ENCODE data around the gene SYT4.
"Not testable (repeated sequence)": the region's sequence is repeated elsewhere in the genome, so short reads cannot be mapped to it uniquely, and the experiment has no call there.

SYT4 gene

DNA sequence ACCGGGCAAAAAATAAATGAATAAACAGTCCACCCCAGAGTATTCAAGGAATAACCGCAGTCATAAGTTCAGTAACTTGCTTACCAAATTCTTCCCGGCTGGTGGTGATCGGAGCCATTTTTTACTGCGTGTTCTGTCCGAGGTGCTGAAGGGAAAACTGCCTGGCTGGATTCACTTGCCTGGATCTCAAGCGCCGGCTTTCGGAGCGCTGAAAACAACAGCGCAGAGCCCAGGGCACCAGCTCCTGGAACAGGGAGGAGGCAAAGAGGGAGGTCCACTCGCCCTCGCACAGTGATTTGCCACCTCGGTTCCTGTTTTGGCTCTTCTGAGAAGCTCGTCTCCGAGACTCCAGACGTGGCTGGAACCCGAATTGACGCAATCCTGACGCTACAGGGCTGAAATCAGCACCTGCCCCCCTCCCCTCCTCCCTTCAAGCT lies at the start of gene SYT4:
Gene SYT4, minus strand, starts transcription at position 327 of the 437 bp plus-strand sequence. Its CDS starts 209 bp downstream, at position 118.
- peak; percentile 32 for DNase-seq (ENCODE audit: low read depth, low spot score)

- DNase-seq (ENCODE audit: low read depth, low spot score): no peak
Observed at GRCh38 chr18:43322132-43322531, 44.8 kb upstream of the SYT4 start.

- DNase-seq (ENCODE audit: low read depth, low spot score): no peak
Observed at GRCh38 chr18:43314941-43315340, 37.7 kb upstream of the SYT4 start.

DNA sequence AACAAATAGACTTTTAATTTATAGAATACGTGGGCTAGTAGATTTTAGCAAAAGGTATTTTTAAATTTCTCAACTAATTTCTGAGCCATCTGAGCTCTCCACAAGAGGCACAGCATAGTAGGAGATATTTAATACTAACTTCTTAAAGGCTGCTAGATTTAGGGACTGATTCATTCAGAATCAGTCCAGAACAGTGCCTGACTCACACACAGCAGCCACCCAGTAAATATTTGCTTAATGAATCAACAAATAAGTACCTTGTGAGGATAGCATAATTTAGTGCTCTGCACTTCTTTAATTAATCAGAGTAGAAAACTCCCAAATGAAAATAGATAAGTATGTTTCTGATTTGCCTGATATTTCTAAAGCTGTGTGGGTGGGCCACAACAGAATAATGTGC lies 35.6 kb upstream of the SYT4 start:
- DNase-seq (ENCODE audit: low read depth, low spot score): no peak

GRCh38 chr18:43310239-43310638 lies 32.9 kb upstream of the SYT4 start:
- no peak for DNase-seq (ENCODE audit: low read depth, low spot score)

- DNase-seq (ENCODE audit: low read depth, low spot score): no peak
Observed at GRCh38 chr18:43303376-43303775, 26.1 kb upstream of the SYT4 start.

GRCh38 chr18:43286187-43286586 lies 8.9 kb upstream of the SYT4 start:
- not testable (repeated sequence) for DNase-seq (ENCODE audit: low read depth, low spot score)

- DNase-seq (ENCODE audit: low read depth, low spot score): no peak
Observed at GRCh38 chr18:43283299-43283698, 6.0 kb upstream of the SYT4 start.

DNA sequence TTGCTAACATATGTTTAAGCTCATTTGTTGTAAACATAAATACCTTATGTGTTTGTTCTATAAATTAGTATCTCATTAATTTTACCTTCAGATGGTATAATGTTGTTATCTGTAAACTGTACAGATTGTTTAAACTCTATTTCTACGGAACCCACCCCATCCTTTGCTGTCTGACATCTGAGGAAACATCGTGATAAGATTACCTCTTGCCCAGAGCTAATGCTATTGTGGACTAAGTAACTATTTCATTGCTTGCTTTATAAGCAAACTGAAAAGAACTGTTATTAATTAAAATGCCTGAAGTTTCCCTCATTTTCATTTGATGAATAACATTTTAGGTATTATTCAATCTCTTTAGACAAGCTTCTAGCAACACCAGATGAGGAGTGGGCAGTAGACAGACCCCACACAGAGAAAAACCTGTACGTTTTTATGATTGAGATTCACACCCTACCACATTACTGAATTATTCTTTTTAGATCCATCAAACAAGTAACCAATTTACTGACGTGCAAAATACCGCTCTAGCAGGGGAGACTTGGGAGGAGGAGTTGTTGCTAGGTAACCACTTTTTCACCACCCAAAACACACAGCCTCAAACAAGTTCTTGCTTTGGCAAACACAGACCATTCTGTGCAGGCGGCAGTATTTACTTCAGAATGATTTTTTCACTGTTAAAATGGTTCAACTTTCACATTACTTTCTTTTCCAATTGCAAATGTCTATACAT lies 1.9 kb upstream of the SYT4 start:
- DNase-seq (ENCODE audit: low read depth, low spot score): no peak

- no peak for DNase-seq (ENCODE audit: low read depth, low spot score)
Observed at GRCh38 chr18:43278355-43278754, 1.1 kb upstream of the SYT4 start.

DNA sequence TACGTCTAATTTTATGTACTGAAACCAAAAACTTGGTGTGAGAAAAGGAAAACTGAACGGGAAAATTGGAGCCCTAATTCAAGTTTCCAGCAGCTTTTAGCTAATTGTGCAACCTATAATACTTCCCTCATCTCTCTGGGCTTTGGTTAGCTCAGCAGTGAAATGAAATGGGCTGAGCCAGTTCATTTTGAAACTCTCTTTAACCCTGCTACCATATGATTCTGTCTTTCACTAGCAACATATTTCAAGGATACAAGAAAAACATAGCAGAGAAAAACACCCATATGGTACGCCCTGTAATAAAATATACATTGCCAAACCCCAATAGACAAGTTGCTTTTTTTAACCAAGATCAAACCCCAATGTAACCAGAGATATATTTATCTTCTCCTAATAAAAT lies 799 bp downstream of the SYT4 start:
- no peak for DNase-seq (ENCODE audit: low read depth, low spot score)

GRCh38 chr18:43275546-43275945 lies 1.7 kb downstream of the SYT4 start:
- DNase-seq (ENCODE audit: low read depth, low spot score): no peak

- DNase-seq (ENCODE audit: low read depth, low spot score): no peak
Observed at GRCh38 chr18:43274526-43274925, 2.8 kb downstream of the SYT4 start.

GRCh38 chr18:43271593-43272432 lies 5.5 kb downstream of the SYT4 start:
- DNase-seq (ENCODE audit: low read depth, low spot score): peak; percentile 7

GRCh38 chr18:43267818-43268217 lies 9.5 kb downstream of the SYT4 start:
- DNase-seq (ENCODE audit: low read depth, low spot score): no peak

- no peak for DNase-seq (ENCODE audit: low read depth, low spot score)
Observed at GRCh38 chr18:43265465-43265864, 11.8 kb downstream of the SYT4 start.

GRCh38 chr18:43248610-43249249 lies 28.6 kb downstream of the SYT4 start:
- no peak for DNase-seq (ENCODE audit: low read depth, low spot score)

DNA sequence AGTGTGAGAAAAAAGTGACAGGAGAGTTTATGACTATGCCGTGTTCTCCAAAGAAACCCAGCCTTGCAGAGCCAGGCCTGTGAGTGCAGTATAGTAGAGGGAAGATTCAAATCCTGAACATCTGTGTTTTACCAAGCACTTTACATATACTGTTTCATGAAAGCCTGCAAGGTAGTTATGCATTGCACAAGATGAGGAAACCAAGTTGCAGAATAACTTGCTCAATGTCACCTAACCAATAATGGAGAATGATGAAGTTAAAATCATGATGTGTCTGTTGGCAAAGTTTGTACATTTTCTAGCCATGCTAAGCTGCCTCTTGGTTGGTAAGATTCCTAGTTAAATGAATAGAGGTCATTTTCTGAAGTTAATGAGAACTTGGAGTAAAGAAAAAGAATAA lies 29.3 kb downstream of the SYT4 start:
- no peak for DNase-seq (ENCODE audit: low read depth, low spot score)

GRCh38 chr18:43238429-43238828 lies 38.9 kb downstream of the SYT4 start:
- no peak for DNase-seq (ENCODE audit: low read depth, low spot score)

- no peak for DNase-seq (ENCODE audit: low read depth, low spot score)
Observed at GRCh38 chr18:43236921-43237320, 40.4 kb downstream of the SYT4 start.

DNA sequence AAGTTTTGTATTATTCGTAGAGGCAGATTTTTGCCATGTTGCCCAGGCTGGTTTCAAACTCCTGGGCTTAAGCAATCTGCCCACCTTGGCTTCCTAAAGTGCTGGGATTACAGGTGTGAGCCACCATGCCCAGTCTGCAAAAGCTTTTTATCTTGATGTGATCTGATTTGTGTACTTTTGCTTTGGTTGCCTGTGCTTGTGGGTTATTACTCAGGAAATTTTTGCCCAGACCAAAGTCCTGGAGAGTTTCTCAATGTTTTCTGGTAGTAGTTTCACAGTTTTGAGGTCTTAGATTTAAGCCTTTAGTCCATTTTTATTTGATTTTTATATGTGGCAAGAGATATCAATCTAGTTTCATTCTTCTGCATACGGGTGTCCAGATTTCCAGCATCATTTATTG lies 42.4 kb downstream of the SYT4 start:
- no peak for DNase-seq (ENCODE audit: low read depth, low spot score)

GRCh38 chr18:43222501-43222900 lies 54.8 kb downstream of the SYT4 start:
- no peak for DNase-seq (ENCODE audit: low read depth, low spot score)
